GM18951 (cell line): ENCODE data around the gene CERT1.
"Not testable (repeated sequence)": the region's sequence is repeated elsewhere in the genome, so short reads cannot be mapped to it uniquely, and the experiment has no call there.

ENCODE experiments used
- POLR2A ChIP-seq: IDR thresholded peaks from 4 replicates; pipeline ENCODE4 v1.6.1; 2011; ENCODE audit warnings: mild to moderate bottlenecking; ENCODE audit not compliant: insufficient read length, insufficient read depth; ENCODE audit errors: extremely low read depth
- in situ Hi-C: fragments of 300-500 bp; cut with MboI; formaldehyde crosslinking; loops from one replicate; pipeline ENCODE4 v1.12.0; 2022; ENCODE audit warnings: low sequenced_read_pairs, mixed read lengths, inconsistent platforms; ENCODE audit not compliant: unreplicated experiment

The CERT1 gene

GRCh38 chr5:75514323-75514722, 2.9 kb upstream of the CERT1 start:
- no peak for TF ChIP-seq POLR2A
- in situ Hi-C loops: no loop called here

GRCh38 chr5:75513841-75514240, 2.4 kb upstream of the CERT1 start:
- in situ Hi-C loops: no loop called here
- TF ChIP-seq POLR2A: no peak

- no peak for TF ChIP-seq POLR2A
- in situ Hi-C loops: no loop called here
Observed at GRCh38 chr5:75512383-75513074, 1.1 kb upstream of the CERT1 start.

- TF ChIP-seq POLR2A: no peak
- in situ Hi-C loops: no loop called here
Observed at GRCh38 chr5:75510836-75511434, 494 bp downstream of the CERT1 start.

GRCh38 chr5:75510417-75510835, 1.0 kb downstream of the CERT1 start:
- no peak for TF ChIP-seq POLR2A
- in situ Hi-C loops: no loop called here

- no peak for TF ChIP-seq POLR2A
- in situ Hi-C loops: no loop called here
Observed at GRCh38 chr5:75509956-75510355, 1.5 kb downstream of the CERT1 start.

GRCh38 chr5:75509546-75509945, 1.9 kb downstream of the CERT1 start:
- no peak for TF ChIP-seq POLR2A

GRCh38 chr5:75507841-75508240, 3.6 kb downstream of the CERT1 start:
- in situ Hi-C loops: no loop called here
- no peak for TF ChIP-seq POLR2A

More at GRCh38 chr5:75509546-75509945, 1.9 kb downstream of the CERT1 start:
- in situ Hi-C loops: no loop called here

GRCh38 chr5:75505112-75505511, 6.3 kb downstream of the CERT1 start:
- in situ Hi-C loops: not testable (repeated sequence)

- in situ Hi-C loops: not testable (repeated sequence)
Observed at GRCh38 chr5:75498875-75499274, 12.6 kb downstream of the CERT1 start.

- TF ChIP-seq POLR2A: no peak
- in situ Hi-C loops: no loop called here
Observed at GRCh38 chr5:75498208-75498777, 13.1 kb downstream of the CERT1 start.

GRCh38 chr5:75496026-75496425, 15.4 kb downstream of the CERT1 start:
- in situ Hi-C loops: no loop called here
- TF ChIP-seq POLR2A: no peak

- no peak for TF ChIP-seq POLR2A
- in situ Hi-C loops: no loop called here
Observed at GRCh38 chr5:75491621-75492020, 19.8 kb downstream of the CERT1 start.

GRCh38 chr5:75489847-75490246, 21.6 kb downstream of the CERT1 start:
- in situ Hi-C loops: not testable (repeated sequence)
